HG02571 (cell line): ENCODE data around the gene CCDC88B.
A peak's percentile ranks its signal among the peaks of the same experiment; 100 is the strongest.

Source experiments
- ATAC-seq: cut with Tn5 transposase; IDR thresholded peaks from one replicate; pipeline ENCODE4 v1.9.1; 2021; ENCODE audit warnings: mild to moderate bottlenecking, moderate library complexity; ENCODE audit not compliant: unreplicated experiment

The CCDC88B gene

DNA sequence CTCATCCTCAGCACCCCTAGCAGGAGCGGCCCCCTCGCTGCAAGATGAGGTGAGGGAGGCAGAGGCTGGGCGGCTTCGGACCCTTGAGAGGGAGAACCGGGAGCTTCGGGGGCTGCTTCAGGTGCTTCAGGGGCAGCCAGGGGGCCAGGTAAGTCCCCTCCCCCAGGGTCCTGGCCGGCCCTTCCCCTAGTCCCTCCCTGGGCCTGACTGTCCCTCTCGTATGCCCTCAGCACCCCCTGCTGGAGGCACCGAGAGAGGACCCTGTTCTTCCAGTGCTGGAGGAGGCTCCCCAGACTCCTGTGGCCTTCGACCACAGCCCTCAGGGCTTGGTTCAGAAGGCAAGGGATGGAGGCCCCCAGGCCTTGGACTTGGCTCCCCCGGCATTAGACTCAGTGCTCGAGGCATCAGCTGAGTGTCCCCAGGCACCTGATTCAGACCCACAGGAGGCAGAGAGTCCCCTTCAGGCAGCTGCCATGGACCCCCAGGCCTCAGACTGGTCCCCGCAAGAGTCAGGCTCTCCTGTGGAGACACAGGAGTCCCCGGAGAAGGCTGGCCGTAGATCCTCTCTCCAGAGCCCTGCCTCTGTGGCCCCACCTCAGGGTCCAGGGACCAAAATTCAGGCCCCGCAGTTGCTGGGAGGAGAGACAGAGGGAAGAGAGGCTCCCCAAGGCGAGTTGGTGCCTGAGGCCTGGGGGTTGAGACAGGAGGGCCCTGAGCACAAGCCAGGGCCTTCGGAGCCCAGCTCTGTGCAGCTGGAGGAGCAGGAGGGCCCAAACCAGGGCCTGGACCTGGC lies 4.0 kb downstream of the CCDC88B start:
- no peak for ATAC-seq

DNA sequence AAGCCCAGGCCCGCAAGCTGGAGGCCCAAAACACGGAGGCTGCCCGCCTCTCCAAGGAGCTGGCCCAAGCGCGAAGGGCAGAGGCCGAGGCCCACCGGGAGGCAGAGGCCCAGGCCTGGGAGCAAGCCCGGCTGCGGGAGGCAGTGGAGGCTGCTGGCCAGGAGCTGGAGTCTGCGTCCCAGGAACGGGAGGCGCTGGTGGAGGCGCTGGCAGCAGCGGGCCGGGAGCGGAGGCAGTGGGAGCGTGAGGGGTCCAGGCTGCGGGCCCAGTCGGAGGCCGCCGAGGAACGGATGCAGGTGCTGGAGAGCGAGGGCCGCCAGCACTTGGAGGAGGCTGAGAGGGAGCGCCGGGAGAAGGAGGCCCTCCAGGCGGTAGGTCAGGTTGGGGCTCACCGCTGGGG lies 4.8 kb downstream of the CCDC88B start:
- no peak for ATAC-seq

DNA sequence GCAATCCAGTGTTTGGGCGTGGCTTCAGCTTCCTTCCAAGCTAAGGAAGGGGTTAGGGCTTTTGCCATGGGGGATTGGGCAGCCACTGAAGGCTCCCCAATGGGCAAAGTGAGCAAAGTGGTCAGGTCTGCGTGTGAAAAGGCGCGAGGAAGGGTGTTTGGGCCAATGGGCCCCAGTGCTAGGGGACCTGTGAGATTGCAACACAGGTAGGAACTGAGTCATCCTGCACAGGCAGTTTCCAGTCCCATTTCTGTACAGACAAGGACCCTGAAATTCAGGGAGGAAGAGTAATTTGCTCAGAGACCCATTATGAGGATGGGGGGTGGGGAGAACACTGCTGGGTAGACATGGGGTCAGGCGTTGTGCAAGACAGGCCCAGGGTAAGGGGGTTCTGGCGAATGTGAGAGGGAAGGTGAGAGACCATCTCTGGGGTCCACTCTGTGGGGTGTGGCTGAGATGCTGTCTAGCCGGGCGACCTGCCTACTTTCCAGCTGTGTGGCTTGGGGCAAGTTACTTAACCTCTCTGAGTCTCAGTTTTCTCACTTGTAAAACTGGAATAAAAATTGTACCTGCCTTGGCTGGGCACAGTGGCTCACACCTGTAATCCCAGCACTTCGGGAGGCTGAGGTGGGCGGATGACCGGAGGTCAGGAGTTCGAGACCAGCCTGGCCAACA lies 7.3 kb downstream of the CCDC88B start:
- no peak for ATAC-seq

DNA sequence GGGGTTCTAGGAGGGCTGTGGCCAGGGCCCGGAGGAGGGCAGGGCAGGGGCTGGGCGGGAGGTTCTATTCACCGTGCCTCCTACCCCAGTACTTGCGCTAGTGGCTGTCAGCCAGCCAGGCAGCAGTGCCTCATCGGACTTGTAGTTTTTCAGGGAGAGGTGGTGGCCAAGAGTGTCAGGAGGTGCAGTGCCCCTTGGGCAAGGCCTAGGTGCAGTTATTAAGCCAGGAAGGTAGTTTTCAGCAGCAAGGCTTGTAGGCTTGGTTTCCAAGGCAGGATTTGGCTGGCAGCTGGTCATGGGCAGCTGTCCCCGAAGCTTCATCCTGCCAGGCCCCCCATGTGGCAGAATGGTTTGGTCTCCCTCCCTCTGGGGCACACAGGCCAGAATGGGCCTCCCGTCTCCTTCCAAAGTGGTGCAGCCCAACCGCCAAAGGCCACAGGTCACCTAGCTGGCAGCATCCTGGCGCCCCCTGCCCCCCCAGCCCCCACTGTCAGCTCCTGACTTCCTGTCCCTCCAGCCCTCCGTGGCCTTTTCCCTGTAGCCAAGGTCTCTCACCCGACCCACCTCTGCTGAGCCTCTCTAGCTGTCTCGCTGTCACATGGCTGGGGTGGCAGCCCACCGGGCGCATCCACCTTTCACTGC lies 8.5 kb downstream of the CCDC88B start:
- no peak for ATAC-seq

DNA sequence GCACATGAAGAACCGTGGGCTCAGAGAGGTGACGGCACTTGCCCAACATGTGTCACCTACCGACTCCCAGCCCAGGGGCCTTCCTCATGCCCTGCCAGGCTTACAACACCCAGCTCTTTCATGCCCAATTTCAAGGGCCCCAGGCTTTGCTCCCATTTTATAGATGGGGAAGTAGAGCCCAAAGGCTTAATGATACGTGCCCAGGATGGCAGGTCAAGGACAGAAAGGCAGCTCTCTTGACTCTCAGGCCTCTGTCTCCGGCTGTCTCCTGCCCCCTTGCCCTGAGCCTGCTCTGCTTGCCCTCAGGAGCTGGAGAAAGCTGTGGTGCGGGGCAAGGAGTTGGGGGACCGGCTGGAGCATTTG lies 9.0 kb downstream of the CCDC88B start:
- no peak for ATAC-seq

DNA sequence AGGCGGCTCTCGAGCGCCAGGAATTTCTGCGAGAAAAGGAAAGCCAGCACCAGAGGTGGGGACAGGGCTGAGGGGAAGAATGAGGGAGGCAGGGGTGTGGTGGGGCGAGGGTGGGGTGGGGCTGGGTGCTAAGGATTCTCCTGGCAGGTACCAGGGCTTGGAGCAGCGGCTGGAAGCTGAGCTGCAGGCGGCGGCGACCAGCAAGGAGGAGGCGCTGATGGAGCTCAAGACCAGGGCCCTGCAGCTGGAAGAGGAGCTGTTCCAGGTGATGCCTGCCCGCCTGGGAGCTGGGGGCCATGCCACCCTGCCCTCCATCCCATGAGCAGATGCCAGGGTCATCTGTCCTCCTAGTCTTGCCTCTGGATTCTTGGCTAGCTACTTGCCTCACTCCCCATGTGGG lies 9.4 kb downstream of the CCDC88B start:
- no peak for ATAC-seq

DNA sequence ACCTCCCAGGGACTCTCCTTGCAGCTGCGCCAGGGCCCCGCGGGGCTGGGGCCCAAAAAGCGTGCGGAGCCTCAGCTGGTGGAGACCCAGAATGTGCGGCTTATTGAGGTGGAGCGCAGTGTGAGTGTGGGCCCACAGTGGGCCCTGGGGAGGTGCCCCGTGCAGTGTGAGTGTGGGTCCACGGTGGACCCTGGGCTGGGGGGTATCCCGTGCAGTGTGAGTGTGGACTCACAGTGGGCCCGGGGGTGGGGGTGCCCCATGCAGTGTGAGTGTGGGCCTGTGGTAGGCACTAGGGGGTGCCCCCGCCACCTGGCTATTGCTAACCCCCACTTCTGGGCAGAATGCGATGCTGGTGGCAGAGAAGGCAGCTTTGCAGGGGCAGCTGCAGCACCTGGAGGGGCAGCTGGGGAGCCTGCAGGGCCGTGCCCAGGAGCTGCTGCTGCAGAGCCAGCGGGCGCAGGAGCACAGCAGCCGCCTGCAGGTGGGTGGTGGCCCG lies 11.2 kb downstream of the CCDC88B start:
- no peak for ATAC-seq

DNA sequence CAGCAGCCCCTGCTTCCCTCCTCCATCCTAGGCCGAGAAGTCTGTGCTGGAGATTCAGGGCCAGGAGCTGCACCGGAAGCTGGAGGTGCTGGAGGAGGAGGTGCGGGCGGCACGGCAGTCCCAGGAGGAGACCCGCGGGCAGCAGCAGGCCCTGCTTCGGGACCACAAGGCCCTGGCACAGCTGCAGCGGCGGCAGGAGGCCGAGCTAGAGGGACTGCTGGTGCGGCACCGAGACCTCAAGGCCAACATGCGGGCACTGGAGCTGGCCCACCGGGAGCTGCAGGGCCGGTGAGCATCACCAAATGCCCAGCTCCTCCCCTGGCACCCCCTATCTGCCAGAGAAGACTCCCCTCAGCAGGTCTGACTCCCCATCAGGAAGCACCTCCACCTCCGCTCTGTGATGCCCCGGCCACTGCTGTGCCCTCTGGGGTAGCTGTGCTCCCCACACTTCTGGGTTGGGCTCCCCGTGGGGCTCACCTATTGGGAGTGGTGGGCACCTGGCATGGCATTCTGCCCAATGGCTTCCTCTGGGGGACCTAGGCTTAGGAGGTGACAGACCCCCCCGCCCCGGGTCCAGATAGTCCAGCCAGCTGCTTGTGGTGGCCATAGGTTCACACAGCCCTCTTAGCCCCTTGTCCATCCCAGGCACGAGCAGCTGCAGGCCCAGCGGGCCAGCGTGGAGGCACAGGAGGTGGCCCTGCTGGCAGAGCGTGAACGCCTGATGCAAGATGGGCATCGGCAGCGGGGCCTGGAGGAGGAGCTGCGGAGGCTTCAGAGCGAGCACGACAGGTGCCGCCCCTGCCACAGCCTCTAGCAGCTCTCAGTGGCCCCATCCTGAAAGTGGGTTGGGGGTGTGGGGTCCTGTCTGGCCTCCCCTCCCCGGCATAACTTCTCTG lies 12.3 kb downstream of the CCDC88B start:
- no peak for ATAC-seq

DNA sequence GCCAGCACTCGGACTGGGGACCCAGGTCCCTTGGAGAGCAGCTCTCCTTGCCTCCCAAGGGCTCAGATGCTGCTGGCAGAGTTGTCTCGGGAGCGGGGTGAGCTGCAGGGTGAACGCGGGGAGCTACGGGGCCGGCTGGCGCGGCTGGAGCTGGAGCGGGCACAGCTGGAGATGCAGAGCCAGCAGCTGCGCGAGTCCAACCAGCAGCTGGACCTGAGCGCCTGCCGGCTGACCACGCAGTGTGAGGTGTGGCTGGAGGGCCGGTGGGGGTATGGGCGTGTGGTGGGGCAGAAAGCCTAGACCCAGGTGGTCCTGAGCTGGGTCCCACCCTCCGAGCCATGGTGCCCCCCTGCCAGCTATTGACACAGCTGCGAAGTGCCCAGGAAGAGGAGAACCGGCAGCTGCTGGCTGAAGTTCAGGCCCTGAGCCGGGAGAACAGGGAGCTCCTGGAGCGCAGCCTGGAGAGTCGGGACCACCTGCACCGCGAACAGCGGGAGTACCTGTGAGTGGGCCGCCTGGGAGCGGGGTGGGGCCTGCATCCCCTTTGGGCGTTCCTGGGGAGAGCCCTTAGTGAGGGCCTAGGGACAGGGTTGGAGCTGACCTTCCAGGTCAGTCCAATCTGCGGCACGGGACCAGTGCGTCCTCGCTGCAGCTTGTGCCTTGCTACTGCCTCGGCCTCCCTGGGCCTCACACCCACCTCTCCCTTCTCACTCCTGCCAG lies 13.2 kb downstream of the CCDC88B start:
- ATAC-seq = no peak

DNA sequence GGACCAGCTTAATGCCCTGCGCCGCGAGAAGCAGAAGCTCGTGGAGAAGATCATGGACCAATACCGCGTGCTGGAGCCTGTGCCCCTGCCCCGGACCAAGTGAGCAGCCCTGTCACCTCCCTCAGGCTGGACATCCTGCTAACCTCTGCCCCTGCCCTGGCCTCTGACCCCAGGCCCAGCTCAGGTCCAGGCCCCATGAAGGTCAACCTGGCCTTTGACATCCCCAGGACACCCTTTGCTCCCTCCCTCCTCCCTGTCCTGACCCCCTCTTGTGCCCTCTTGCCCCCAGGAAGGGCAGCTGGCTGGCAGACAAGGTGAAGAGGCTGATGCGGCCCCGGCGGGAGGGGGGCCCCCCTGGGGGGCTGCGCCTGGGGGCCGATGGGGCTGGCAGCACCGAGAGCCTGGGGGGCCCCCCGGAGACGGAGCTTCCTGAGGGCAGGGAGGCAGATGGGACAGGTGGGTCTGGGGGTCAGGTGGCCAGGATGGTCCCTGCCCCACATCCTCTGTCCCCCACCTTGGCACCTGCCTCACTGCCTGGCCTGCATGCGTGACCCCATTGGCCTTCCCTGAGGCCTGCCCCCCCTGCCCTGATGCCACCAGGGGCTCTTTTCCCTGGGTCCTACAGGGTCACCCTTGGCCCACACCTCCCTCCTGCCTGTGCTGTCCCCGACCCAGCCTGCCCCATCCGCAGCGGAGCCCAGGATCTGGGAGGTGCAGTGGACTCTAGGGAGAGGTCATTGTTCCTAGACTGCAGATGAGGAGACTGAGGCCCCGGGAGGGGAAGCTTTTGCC lies 13.9 kb downstream of the CCDC88B start:
- no peak for ATAC-seq

DNA sequence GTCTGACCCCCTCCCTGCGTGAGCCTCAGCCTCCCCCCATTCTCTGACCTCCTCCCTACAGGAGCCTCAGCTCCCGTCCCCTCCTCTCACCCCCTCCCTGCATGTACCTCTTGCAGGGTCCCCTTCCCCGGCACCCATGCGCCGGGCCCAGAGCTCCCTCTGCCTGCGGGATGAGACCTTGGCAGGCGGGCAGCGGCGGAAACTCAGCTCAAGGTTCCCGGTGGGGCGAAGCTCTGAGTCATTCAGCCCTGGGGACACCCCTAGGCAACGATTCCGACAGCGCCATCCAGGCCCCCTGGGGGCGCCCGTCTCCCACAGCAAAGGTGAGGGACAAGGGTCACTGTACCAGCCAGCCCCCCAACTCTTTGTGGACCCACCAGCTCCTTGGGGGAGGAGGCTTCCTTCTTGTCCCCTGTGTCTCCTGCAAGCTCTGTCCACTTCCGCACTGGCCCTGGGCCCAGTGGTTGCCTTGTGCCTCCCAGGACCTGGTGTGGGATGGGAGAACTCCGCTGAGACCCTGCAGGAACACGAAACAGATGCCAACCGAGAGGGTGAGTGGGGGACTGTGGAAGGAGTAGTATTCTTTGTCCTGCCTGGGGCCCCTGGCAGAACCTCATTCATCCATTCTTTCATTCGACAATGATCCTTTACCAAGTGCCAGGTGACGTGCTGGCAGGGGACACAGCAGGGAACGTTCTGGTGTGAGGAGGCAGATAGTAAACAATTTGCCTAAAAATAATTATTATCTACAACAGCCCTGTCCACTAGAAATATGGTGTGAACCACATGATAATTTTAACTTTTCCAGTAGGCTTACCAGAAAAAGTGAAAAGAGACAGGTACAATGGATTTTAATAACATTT lies 15.3 kb downstream of the CCDC88B start:
- no peak for ATAC-seq

DNA sequence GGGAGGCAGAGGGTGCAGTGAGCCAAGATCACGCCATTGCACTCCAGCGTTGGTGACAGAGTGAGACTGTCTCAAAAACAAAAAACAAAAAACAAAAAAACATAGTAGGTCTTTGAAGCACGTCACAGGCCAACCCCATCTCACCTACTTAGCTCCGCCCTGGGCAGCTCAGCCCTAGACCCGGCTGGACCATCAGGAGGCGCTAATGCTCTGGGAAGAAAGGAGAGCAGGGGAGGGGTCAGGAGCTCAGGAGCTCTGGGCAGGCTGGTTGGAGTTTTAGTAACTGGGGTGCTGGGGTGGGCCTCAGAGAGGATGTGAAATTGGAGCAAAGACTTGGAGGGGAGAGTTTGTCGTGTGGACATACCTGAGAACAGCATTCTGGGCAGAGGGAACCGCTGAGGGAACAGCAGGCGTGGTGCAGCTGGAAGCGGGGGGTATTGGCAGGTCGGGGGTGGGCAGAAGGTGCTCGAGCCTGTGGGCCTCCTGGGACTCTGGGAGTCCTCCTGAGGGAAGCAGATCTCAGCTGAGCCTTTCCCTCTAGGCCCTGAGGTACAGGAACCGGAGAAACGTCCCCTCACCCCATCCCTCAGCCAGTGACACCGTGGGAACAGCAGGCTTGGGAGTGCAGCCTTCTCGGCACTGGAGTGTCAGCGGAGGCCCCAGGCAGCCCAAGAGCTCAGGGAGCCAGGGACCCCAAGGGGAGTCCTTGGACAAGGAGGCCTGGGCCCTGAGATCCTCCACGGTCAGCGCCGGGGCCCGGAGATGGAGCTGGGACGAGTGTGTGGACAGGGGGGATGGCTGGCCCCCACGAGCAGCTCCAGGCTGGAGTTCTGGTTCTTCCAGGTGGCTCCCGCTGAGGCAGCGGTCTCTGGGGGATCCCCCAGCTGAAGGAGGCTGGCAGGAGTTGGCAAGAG lies 16.8 kb downstream of the CCDC88B start:
- ATAC-seq = no peak

DNA sequence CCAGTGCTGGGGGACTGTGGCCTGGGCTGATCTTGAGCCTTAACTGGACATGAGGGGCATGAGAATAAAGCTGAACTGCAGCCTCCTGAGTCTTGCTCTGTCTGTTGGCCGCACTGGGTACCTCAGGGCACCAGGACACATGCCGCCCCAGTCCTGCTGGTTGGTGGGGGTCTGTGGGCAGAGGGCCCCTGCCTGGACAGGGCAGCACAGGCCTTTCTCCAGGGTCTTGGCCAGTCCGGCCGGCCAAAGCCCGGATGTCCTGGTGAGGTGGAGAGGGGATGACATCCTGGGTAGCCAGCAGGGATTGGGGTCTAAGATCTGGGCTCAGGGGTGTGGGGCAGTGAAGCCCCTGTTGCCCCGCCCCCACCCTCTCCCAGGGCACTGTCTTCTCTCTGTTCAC lies 17.4 kb downstream of the CCDC88B start:
- ATAC-seq = no peak

DNA sequence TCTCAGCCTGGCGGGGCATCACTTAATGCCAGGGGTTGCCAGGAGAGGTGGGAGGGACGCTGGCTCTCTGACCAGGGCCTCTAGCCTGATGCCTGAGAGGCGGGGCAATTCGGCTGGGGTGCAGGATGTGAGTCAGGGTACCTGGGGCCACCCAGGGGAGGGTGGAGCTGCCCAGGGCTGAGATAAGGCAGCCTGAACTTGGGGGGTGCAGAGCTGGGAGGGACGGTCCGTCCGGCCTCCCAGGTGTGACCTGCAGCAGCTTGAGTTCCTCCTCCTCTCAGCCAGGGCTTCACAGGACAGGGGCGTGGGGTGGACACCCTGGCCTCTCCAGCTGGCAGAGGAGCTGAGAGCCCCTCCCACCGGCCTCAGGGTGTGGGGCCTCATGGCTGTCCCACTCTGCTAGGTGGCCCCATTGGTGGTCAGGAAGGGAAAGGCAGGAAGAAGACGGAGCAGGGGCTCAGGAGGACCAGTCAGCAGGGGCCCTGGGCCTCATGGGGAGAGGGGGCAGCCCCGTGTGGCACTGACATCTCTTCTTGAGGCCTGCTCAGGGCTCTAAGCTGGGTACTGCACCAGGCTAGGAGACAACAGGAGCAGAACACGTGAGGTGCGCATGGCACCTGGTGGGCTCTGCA lies 18.0 kb downstream of the CCDC88B start:
- no peak for ATAC-seq

DNA sequence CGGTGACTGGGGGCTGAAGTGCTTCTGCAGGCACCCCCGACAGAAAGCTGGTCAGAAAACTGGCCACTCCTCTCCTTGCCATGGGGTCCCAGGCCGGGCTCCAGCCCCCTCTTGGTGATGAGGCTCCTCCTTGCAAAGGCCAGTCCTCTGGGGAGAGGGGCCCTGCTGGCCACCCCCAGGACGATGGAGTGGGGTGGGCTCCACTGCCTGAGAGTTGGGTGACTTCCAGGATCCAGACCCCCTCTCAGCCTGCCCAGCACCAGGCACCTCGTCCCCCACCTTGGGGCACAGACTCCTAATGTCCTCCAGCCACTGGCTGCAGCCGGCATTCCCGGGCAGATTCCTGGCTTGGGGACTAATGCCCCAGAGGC lies 18.5 kb downstream of the CCDC88B start:
- ATAC-seq = no peak

DNA sequence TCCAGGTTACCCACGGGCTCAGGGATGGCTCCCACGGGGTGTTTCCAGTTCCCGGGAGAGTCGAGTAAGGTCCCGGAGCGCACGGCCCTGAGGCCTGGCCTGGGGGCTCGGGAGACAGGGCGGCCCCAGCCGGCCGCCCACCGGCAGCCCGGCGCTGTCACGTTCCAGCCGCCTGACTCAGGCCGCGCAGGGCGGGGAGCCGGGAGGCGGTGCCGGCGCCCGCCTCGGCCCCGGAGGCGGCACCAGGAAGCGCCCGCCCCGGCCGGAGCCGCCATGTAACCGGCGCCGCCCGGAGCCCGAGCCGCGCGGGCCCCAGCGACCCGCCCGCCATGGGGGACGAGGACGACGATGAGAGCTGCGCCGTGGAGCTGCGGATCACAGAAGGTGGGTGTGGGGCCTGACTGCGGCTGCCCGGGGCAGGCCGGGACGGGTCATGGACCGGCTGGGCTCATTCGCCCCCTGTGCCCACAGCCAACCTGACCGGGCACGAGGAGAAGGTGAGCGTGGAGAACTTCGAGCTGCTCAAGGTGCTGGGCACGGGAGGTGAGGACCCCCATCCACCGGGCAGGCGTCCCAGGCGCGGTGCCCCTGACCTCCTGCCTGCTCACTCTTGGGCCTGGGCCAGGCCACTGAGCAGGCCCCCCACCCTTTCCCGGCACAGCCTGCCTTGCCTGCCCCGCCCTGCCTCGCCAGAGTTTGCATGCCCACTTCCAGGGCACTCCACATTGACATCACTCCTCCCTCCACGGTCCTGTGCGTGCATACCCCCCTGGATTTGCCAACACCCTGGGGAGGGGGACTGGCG lies 19.1 kb downstream of the CCDC88B start, which contains the start of gene RPS6KA4:
Gene RPS6KA4, plus strand, starts transcription at position 256 of the 805 bp plus-strand sequence. Its CDS starts 74 bp downstream, at position 330.
- peak; percentile 44 for ATAC-seq
